NK-92 (cell line): Measurements from ENCODE around the gene CCNT1.
"Not testable (repeated sequence)": the region's sequence is repeated elsewhere in the genome, so short reads cannot be mapped to it uniquely, and the experiment has no call there.

ENCODE experiments used
- DNase-seq: peaks from one replicate; lab custom pipeline; 2025; ENCODE audit not compliant: unreplicated experiment; lab: John Stamatoyannopoulos, UW

Gene CCNT1

DNA sequence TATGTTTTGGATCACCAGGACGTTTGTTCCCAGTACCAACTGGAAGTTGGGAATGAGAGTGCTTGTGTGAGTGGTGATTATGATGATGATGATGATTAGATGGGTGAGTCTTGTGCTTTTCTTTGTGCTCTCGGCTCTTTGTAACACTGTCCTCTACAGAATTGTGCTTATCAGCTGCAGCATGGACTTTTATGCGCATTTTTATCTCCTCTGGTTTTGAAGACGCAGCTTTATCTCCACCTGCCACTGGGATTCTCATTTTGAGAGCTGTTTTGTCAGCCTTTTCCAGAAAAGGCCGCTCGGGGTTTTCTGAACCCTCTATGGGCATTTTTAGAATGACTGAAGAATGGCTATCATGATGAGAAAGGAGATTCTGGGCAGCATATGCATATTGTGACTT lies 22.9 kb downstream of the CCNT1 start:
- no peak for DNase-seq

DNA sequence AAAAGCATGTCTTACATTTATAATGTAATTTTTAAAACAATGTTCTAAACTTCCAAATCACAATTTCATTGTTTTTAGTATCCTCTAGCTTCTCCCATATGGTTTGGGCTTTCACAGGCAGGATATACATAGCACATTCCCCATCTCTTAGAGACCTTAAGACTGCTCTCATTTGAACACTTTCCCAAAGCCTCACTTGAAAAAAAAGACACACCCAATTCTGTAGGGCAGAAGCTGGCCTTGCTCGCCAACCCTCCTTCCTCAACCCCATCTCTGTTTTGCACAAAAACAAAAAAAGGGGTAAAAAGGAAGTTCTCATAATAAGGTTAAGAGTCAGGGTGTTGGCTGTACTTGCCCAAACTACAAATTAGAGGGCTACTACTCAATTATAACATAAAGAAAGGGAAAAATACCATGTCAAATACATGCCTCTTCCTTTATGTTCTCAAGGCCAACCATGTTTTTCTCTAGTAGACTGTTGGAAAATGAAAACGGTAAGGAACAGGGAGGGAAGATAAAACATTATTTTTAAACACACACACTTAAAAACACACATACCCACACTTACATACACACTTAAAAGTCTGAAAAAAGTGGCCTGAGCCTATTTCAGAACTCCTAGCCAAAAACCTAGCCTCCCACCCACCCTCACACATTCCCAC lies 24.6 kb downstream of the CCNT1 start:
- no peak for DNase-seq

DNA sequence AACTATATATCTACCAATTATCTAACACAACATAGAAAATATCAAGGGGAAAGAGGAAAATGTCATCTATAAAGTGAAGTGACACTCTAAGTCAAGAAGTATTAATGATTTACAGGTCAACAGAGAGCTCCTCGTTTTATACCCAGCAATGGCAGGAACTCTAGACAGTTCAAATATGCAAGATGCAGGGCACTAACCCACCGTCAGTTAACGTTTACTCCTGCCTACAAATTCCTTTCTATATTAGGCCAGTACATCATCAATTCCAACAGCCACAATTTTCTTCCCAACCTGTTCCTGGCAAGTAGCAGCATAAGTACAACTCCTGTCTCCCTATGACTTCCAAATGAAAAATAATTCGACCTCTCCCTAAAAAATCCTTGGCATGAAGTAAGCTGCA lies 25.5 kb downstream of the CCNT1 start:
- DNase-seq, result no peak

DNA sequence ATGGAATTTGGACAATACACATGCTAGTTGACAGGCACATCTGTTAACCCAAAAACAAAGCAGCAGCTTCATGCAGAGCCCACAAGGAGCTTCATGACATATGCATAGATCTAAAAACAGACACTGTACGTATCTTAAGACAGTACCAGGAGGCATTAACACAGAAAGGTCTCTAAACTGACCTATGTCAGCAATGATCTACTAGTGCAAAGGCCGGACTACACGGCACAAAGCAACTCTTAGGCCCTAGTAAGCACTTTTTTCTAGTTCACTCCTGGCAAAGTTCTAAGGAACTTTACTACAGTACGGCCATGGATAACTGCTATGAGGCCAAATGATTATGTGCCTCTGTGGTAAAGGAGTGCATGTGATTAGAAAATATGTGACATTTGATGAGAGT lies 26.1 kb downstream of the CCNT1 start:
- no peak for DNase-seq

DNA sequence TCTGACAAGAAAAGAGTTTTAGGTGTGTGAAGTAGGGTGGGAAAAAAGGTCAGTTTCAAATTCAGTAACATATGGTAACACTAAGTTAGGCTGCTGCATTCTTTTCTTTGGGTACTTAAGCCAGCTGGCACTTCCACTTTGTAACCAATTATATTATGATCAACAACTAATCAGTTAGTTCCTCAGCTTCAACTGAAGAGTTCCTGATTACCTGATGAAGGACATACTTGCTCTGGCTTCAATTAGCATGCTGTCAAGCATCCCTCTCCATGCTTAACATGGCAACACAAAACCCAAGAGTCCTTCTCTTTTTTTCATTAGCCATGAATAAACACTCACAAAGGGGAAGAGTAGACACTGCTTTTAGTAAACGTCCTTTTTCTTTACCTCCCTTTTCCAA lies 27.7 kb downstream of the CCNT1 start:
- no peak for DNase-seq

DNA sequence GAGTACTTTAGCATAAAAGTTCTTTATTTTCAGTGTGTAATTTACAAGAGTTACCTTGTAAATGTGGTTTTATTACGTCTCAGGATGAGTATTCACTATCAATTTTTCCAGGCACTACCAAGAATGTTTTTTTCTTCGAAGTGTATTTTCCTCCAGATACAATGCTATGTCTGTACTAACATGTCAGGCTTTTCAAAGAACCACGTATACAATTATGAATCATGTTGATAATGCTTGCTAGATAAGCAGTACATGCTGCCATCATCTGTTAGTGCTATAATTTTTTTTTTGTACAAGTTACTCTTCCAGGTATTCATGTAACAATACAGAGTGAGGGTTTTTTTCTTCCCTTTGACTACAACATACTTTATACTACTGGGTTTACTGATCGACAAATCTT lies 28.9 kb downstream of the CCNT1 start:
- no peak for DNase-seq

DNA sequence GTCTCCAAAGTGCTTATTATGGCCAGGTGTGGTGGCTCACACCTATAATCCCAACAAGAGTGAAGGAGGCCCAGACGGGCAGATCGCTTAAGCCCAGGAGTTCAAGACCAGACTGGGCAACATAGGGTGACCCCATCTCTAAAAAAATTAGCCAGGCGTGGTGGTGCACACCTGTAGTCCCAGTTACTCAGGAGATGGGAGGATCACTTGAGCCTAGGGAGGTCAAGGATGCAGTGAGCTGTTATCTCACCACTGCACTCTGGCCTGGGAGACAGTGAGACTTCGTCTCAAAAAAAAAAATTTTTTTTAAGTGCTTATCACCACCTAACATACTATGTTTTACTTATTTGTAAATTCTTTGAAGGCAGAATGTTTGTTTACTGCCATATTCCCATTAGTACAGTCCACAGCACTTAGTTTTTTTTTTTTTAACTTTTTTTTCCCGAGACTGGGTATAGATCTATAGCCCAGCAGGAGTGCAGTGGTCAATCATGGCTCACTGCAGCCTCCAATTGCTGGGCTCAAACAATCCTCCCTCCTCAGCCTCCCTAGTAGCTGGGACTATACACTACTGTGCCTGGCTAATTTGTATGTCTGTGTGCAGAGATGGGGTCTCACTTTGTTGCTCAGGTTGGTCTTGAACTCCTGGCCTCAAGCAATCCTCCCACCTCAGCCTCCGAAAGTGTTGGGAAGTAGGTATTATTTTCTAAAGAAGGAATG lies 29.7 kb downstream of the CCNT1 start:
- no peak for DNase-seq

DNA sequence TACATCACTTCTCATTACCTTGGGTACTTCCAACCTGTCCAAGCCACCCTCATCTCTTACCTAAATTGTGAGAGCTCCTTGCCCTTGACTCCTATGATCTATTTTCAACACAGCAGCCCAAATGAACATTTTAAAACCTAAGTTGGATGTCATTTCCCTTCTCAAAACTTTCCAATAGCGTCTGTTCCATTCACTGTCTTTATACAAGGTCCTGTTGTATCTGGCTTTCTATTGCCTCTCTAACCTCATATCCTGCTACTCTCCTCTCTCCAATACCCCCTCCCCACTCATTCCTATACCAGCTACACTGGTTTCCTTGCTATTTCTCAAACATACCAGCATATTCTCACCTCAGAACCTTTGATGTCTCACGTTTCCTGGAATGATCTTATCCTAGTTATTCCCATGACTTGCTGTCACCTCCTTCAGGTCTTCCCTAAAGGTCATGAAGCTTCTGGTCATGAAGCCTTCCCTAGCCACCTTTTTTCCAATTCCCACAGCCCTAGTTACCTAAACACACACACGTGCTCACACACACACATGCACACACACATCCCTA lies 30.4 kb downstream of the CCNT1 start:
- DNase-seq, result no peak

DNA sequence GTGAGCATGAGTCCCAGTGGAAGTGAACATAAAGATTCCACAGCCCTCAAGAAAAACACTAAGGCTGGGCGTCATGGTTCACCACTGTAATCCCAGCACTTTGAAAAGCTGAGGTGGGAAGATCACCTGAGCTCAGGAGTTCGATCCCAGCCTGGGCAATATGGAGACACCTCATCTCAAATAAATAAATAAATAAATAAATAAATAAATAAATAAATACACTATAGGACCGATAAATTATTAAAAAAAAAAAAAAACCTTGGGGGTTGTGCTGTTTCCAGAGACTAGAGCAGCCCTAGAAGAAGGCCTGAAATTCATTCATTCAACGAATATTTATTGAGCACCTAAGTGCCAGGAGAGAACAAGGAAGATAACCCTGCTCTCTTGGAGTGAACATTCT lies 33.0 kb downstream of the CCNT1 start:
- no peak for DNase-seq

DNA sequence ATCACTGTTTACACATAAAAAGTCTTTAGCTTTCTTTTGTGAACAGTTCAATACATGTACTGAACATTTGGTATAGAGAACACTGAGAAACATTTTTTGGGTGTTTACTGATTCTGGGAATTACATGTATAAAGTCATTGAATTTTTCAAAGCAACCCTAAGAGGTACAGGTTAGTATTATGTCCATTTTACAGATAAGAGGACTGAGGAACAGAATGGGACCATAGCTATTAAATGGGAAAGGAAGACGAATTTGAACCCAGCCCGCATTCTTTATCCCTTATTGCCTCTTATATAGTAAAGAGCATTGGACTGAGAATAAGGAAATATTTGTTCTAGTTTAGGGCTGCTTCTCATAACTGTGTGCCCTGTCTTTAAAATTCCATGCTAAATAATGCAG lies 33.6 kb downstream of the CCNT1 start:
- DNase-seq, result no peak

DNA sequence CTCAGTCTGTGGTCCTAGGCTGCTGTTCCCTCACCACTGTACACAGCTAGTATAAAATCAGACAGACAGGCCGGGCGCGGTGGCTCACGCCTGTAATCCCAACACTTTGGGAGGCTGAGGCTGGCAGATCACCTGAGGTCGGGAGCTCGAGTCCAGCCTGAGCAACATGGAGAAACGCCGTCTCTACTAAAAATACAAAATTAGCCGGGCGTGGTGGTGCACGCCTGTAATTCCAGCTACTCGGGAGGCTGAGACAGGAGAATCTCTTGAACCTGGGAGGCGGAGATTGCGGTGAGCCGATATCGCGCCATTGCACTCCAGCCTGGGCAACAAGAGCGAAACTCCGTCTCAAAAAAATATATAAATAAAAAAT lies 34.0 kb downstream of the CCNT1 start:
- DNase-seq, result not testable (repeated sequence)

DNA sequence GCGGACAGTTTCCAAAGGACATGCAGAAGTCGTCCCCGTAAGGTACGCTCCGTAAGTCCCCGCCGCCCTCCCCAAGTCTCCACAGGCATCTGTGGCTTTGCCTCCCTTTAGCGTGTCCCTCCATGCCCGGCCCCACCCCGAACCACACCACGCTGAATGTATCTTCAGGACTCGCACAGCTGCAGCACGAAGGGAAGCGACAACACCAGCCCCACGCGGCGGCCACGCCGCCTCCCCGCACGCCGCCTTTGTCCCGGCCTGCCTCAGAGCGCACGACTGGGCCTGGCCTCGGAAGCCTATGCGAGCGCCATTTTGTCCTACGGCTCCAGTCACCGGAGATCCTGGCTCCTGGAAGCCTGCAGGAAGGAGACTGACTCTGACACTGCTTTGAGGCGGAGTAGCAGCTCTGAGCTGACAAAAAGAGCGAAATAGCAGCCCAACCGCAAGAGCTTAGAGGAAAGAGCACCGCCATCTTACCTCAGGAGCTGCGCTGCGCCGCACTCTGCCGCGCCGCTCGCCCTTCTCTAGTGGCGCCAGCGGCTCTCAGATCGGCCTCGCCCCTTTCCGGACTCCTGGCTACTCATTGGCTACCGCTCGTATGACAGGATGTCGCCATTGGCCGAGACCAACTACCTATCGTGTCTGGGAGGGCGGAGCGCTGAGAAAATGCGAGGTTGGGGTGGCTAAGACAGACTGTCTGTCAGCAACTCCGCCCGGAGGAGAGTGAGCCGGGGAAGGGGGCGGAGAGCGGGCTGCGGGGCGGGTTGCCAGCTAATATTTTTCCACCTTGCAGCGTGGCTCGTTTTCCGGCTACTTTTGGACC lies 34.6 kb downstream of the CCNT1 start, which contains the start of gene KANSL2:
Gene KANSL2, minus strand, starts transcription at position 529 of the 823 bp plus-strand sequence. CDS start 606 bp downstream, outside the sequence.
- DNase-seq, result peak; percentile 87

DNA sequence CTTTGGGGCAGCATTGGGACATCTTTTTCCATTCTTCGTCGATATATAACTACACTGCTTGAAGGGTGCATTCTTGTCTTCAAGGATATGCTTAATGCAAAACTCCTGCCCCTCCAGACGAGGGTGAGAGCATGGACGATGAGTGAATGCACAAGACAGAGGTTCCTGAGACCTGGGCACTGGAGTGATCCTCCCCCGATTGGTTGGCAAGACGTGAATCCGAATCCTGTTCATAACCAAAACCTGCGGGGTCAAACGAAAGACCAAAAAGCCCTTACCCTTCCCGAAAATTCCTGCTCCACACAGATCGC lies 35.2 kb downstream of the CCNT1 start:
- DNase-seq, result no peak

DNA sequence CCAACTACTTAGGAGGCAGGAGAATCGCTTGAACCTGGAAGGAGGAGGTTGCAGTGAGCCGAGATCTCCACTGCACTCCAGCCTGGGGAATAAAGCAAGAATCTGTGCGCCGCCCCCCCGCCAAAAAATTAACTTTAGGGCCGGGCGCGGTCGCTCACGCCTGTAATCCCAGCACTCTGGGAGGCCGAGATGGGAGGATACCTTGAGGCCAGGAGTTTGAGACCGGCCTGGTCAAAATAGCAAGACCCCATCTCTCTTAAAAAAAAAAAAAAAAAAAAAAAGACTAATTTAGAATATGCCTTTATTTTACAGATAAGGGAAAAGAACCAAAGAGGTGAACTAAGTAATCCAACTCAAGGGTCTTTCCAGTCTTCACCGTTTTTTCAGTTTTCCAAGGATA lies 35.6 kb downstream of the CCNT1 start:
- no peak for DNase-seq

DNA sequence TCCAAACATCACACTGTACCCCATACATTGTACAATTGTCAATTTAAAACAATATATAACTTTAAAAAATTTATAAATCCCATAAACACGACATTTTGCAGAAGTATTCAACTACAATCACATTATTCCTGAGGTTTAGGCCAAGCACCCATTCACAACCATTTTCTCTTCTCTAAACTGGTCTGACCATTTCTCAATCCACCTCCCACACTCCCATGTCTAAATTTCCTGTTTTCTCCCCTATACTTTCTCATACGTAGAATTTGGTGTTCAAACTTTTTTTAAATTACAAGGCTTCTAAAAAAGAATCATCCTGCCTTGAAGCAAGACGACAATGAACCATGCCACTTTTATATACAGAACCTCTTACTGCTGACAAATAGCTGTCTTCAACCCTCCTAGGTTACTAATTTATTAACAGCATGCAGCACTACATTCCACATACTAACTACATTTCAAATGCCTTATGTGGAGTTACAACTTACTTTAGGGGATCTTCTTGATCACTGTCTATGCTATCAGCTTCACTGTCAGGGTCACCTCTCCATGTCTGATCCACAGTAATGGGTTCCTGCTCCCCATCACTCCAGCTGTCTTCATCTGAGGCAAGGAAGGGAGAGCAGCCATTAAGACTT lies 37.8 kb downstream of the CCNT1 start:
- no peak for DNase-seq

DNA sequence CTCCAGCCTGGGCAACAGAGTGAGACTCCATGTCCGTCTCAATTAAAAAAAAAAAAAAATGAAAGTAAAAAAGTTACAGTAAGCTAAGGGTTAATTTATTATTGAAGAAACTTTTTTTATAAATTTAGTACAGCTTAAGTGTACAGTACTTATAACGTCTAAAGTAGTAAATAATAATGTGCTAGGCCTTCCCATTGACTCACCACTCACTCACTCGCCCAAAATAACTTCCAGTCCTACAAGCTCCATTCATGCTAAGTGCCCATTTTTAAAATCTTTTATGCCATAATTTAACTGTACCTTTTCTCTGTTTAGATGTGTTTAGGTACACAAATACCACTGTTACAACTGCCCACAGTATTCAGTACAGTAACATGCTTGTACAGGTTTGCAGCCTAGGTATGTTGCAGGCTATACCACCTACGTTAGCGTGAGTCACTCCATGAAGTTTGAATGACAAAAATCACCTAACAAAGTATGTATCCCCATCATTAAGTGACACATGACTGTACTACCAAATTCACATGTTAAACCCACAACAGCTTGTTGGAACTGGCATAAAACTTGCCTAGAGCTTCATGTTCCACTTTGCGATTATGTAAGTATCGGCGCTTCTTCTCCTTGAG lies 45.2 kb downstream of the CCNT1 start:
- DNase-seq, result no peak

DNA sequence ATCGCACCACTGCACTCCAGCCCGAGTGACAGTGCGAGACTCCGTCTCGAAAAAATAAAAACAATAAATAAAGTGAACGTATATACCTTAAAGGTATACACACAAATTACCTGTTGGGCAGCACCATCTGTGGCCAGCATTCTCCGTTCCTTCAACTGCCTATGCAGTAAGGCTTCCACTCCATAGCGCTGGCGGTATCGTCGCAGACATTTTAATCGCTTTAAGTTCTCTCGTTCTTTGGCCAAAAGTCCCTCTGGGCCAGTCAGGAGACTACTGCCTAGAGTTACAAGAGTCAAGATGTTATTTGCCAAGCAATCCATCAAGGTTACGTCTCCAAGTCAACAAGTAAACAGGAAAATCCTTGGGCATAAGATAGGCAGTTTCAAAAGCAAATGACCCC lies 47.5 kb downstream of the CCNT1 start:
- DNase-seq, result no peak

DNA sequence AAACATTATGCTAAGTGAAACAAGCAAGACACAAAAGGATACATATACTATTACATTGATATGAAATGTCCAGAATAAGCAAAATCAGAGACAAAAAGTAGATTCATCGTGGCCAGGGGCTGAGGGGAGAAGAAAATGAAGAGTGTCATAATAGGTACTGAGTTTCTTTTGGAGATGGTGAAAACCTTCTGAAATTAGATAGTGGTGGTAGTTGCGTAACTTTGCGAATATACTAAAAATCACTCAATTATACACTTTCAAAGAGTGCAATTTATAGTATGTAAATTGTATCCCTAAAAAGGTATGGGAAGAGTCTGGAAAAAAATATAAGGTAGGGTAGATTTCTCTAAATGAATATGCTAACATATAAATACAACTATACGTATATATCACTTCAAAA lies 56.6 kb downstream of the CCNT1 start:
- DNase-seq, result no peak

DNA sequence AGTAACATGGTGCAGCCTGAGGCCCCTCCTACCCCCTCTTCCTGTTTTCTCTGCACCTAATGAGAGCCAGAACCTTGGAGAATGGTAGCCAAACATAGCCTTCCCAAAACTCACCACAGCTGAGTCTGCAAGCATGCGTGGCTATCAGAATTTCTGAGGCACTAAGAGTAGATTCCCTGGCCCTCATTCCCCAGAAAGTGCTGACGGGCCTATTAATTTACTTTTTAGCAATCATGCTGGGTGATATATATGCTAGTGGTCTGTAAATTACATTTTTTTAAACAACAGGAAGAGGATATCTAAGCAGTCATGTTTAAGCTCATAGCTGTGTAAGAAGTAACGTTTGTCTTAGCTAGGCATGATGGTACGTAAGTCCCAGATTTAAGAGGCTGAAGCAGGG lies 64.8 kb downstream of the CCNT1 start:
- no peak for DNase-seq

DNA sequence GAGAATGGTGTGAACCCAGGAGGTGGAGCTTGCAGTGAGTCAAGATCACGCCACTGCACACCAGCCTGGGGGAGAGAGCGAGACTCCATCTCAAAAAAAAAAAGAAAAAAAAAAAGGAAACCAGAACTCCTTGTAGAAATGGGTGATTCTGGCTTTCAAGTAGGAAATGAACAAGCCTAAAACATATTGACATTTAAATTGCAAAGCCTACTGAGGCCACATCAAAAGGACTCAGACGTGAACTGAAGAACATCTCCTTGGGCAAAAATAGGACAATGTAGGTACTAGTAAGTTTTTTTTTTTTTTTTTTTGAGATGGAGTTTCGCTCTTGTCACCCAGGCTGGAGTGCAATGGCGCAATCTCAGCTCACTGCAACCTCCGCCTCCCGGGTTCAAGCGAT lies 71.2 kb downstream of the CCNT1 start:
- DNase-seq, result not testable (repeated sequence)

DNA sequence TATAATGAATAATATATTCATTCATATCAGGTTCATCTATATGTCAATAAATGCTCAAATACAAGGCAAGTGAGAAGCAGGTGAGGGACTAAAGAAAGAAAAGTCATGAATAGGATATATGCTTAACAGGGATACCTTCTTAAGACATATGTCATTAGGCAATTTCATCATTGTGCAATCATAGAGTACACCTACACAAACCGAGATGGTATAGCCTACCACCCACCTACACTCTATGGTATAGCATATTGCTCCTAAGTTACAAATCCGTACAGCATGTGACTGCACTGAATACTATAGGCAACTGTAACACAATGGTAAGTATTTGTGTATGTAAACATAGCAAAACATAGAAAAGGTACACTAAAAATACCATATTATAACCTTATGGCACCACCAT lies 73.5 kb downstream of the CCNT1 start:
- DNase-seq, result no peak
